H1 (cell line): ENCODE results near the gene CIC.

ENCODE experiments used
- NANOG ChIP-seq: IDR thresholded peaks from 2 replicates; pipeline ENCODE4 v1.6.1; 2011; ENCODE audit warnings: low read length, low read depth, mild to moderate bottlenecking, inconsistent platforms; ENCODE audit not compliant: insufficient read depth, poor library complexity, severe bottlenecking
- POLR2A ChIP-seq, 2 experiments: IDR thresholded peaks; 1 replicate in 1 of 2; 2 replicates in 1 of 2; pipeline ENCODE4 v1.6.1; 2011; ENCODE audit warnings: low read depth in 2 of 2, low read length in 2 of 2, mild to moderate bottlenecking in 2 of 2; ENCODE audit errors: control extremely low read depth in 1 of 2
- POLR2AphosphoS5 ChIP-seq: IDR thresholded peaks from 2 replicates; pipeline ENCODE4 v1.6.1; 2011; ENCODE audit warnings: low read depth, low read length
- SP1 ChIP-seq: IDR thresholded peaks from 2 replicates; pipeline ENCODE4 v1.6.1; 2011; ENCODE audit warnings: low read depth, low read length

GRCh38 chr19:42234364-42234763, 34.7 kb upstream of the CIC start:
- TF ChIP-seq POLR2AphosphoS5 (no peak), POLR2A (IDR thresholded peaks at IDR 0.05; ENCODE audit: control extremely low read depth in 1 of 2, low read depth in 2 of 2, low read length in 2 of 2) (no peak), SP1 (no peak), NANOG (no peak)
